ENCODE results near the gene APLP2. TPM values are rescaled to one million over a fixed set of nuclear protein-coding genes. Genes with fewer than 3 reads are reported as not detected.
A peak's percentile ranks its signal among the peaks of the same experiment; 100 is the strongest.
"Not testable (repeated sequence)": the region's sequence is repeated elsewhere in the genome, so short reads cannot be mapped to it uniquely, and the experiment has no call there.

Gene APLP2
- 430 and 522 TPM in 2 replicates for total RNA-seq (2014; rRNA removed; shearing (Covaris generic))
- polyA plus RNA-seq (2014; cell fraction: nucleus; rRNA removed): 318 and 370 TPM in 2 replicates

DNA sequence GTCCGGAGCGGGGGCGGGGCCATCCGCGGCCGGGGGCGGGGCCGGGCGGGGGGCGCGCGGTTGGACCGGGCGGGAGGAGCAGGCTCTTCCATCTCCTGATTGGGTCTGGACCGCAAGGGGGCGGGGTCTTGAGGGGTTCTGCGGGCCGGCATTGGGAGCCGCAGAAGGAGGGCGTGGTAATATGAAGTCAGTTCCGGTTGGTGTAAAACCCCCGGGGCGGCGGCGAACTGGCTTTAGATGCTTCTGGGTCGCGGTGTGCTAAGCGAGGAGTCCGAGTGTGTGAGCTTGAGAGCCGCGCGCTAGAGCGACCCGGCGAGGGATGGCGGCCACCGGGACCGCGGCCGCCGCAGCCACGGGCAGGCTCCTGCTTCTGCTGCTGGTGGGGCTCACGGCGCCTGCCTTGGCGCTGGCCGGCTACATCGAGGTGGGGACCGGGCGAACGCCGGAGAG, at the start of gene APLP2:
TSS of gene APLP2 (plus strand) at position 236 of the 450 bp plus-strand sequence. CDS start at position 320, 84 bp downstream.
- DNase-seq (ENCODE audit: extremely low read depth, low read depth): peak; percentile 96

DNA sequence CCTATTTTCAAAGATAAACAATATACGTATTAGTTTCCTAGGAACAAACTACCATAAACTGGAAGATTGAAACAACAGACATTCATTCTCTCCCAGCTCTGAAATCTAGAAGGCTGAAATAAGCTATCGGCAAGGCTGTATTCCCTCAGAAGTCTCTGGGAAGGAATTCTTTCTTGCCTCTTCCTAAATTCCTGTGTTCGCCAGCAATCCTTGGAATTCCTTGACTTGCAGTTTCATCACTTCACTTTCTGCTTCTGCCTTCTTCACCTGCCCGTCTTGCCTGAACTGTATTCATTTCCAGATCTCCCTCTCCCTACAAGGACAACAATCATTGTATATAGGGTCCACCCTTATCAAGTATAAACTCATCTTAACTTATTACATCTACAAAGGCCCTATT, 49.4 kb upstream of the APLP2 start:
- no peak for DNase-seq (ENCODE audit: extremely low read depth, low read depth)

DNA sequence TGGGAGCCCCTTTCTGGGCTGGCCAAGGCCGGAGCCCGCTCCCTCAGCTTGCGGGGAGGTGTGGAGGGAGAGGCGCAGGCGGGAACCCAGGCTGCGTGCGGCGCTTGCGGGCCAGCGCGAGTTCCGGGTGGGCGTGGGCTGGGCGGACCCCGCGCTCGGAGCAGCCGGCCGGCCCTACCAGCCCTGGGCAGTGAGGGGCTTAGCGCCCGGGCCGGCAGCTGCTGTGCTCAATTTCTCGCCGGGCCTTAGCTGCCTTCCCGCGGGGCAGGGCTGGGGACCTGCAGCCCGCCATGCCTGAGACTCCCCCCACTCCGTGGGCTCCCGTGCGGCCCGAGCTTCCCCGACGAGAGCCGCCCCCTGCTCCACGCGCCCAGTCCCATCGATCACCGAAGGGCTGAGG, 48.1 kb upstream of the APLP2 start:
- DNase-seq (ENCODE audit: extremely low read depth, low read depth): not testable (repeated sequence)

DNA sequence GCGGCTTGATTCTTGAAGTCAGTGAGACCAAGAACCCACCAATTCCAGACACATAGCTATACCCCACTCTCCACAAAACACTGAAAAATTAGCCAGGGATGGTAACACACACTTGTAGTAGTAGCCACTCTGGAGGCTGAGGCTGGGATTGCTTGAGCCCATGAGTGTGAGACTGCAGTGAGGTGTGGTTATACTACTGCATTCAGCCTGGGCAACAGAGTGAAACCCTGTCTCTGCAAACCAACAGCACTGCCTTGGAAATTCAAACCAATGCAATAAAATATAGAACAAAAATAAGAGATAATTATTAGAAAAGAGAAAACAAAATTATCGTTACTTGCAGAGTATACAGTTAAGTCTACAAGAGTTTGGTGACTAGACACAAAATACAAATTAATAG, 46.9 kb upstream of the APLP2 start:
- no peak for DNase-seq (ENCODE audit: extremely low read depth, low read depth)

GRCh38 chr11:130023204-130023603, 46.5 kb upstream of the APLP2 start:
- DNase-seq (ENCODE audit: extremely low read depth, low read depth): no peak

DNA sequence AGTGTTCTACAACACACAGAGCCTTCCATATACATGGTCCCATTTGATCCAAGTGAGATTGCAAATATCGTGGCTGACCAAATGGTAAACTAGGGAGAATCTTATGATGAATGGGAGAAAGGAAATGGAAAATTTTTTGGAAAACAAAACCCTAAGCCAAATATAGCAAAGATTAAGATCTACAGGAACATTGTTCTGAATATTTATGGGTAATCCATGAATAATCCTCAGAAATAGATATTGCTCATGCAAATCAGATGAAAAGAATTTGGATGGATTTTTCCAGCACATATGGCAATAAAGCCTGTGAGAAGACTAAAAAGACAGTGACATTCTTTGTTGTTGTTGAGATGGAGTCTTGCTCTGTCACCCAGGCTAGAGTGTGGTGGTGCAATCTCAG, 45.3 kb upstream of the APLP2 start:
- no peak for DNase-seq (ENCODE audit: extremely low read depth, low read depth)

- DNase-seq (ENCODE audit: extremely low read depth, low read depth): no peak
Measured at GRCh38 chr11:130025371-130025770, 44.3 kb upstream of the APLP2 start.

DNA sequence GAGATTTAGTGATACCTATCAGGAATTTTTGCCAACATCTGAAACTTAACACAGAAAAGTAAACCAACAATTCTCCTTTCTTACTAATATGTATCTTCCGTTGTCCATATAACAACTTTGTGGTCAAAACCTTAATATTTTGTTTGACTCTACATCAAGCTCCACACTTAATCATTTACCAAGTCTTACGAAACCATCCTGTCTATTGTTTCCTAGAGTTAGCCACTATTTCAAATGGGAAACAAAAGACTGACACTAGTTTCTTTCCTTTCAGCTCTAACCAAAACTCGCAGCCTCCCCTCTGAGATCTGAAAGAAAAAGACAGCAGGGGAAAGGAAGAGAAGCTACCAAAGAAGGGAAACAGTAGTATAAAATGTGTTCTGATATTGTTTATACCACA, 40.6 kb upstream of the APLP2 start:
- no peak for DNase-seq (ENCODE audit: extremely low read depth, low read depth)

GRCh38 chr11:130031056-130031455, 38.6 kb upstream of the APLP2 start:
- DNase-seq (ENCODE audit: extremely low read depth, low read depth): no peak

DNA sequence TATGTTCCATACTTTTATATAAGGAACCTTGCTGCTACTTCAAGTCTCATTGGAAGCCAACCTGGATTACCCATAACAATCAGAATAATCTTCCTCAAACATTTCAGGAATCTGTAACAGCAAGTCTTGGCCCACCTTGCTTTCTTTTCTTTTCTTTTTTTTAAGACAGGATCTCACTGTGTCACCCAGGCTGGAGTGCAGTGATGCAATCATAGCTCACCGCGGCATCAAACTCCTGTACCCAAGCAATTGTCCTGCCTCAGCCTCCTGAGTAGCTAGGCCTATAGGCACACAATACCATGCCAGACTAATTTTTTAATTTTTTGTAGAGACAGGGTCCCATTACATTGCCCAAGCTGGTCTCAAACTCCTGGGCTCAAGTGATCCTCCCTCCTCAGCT, 37.7 kb upstream of the APLP2 start:
- DNase-seq (ENCODE audit: extremely low read depth, low read depth): no peak

- DNase-seq (ENCODE audit: extremely low read depth, low read depth): no peak
Measured at GRCh38 chr11:130032931-130033330, 36.8 kb upstream of the APLP2 start.

- no peak for DNase-seq (ENCODE audit: extremely low read depth, low read depth)
Measured at GRCh38 chr11:130034236-130034635, 35.5 kb upstream of the APLP2 start.

DNA sequence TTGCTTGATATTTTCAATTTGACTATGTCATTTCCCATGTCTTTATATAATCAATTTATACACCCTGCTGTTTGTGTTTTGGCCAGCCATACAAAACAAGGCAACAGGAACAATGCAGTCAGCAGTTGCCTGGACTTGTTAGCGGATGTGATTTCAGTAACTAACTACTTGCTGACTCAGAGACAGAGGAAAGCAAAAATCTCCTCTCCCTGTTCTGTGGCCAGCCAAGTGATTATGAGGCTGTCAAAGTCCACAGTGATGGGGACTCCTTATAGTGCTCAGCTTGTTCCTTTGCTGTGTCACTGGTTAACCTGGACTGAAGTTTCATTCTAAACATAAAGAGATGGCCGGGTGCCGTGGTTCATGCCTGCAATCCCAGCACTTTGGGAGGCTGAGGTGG, 32.6 kb upstream of the APLP2 start:
- DNase-seq (ENCODE audit: extremely low read depth, low read depth): no peak

DNA sequence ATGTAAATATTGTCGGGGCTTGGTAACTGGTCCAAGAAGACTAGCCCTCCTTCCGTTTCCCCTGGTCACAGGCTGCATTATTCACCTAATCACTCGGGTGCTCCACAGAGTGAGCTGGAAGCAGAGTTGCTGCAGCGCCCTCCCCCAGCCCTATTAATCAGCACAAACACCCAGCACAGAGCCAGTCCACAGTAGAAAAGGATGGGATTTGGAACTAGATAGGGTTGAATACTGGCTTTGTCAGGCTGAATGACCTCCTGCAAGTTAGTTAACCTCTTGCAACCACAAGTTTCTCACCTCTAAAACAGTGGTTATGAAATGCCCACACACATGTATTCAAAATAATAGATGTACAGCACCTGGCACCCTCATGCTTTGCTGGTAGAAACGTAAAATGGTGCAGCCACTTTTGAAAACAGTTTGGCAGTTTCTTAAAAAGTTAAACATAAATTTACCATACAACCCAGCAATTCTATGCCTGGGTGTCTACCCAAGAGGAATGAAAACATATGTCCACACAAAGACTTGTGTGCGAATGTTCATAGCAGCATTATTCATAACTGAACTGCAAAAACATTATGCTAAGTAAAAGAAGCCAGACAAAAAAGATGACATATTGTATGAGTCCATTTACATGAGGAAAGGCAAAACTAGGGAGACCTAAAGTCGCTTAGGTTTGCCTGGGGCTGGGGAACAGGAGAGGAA, 31.7 kb upstream of the APLP2 start:
- no peak for DNase-seq (ENCODE audit: extremely low read depth, low read depth)

DNA sequence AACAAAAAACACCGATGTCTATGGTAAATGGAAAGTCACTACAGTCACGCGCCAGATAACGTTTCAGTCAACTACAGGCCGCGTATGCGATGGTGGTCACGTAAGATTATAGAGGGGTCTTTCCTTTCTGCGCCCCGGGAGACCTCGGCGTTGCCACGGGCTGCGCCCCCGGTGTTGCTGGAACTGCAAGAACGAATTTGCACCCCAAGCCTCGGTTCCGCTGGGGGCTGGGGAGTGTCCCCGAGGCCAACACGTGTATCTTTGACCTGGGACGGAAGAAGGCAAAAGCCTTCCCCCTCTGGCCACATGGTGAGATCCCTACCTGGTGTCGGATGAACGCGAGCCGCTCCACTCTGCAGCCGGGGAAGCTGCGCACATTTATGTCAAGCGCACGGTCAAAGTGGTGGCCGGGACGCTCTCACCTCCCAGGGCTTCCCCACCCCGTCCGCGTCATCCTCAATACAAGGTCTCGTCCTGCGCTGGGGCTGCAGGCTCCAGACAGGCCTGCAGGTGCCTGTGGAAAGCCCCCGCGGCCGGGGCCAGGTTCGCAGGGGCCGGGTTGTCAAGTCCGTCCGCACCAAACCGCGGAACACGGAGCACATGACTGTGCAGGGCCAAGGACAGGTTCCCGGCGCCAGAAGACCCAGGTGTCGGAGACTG, 29.3 kb upstream of the APLP2 start:
- DNase-seq (ENCODE audit: extremely low read depth, low read depth): no peak

DNA sequence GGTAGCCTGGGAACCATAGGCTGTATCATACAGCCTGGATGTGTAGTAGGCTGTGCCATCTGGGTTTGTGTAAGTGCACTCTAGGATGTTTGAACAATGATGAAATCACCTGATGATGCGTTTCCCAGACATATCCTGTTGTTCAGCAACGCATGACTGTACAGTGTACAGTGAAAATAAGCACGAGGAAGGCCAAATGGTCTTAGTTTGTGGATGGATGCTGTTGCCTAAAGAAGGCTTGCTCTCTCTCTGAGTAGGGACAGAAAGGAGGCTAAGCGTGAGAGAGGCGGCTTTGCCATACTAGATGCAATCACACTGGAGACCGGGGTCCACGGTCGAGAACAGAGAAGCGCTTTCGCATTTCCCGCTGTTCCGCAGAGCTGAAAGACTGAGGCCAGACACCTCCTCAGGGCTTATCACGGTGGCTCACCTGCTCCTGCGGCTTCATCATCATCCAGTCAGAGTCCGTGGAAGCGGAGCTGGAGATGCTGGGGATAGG, 27.6 kb upstream of the APLP2 start:
- peak; percentile 52 for DNase-seq (ENCODE audit: extremely low read depth, low read depth)

- no peak for DNase-seq (ENCODE audit: extremely low read depth, low read depth)
Measured at GRCh38 chr11:130043575-130043974, 26.1 kb upstream of the APLP2 start.

DNA sequence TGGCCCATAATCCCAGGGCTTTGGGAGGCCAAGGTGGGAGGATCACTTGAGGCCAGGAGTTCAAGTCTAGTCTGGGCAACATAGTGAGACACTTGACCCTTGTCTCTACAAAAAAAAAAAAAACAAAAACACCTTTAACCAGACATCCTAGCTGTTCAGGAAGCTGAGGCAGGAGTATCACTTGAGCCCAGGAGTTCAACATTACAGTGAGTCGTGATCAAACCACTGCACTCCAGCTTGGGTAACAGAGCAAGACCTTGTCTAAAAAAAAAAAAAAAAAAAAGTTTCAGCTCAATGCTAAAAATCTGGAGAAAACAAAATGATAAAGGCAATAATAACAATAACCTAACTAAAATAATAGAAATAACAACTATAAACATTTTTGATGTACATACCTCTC, 22.6 kb upstream of the APLP2 start:
- no peak for DNase-seq (ENCODE audit: extremely low read depth, low read depth)

- no peak for DNase-seq (ENCODE audit: extremely low read depth, low read depth)
Measured at GRCh38 chr11:130049328-130049771, 20.3 kb upstream of the APLP2 start.

DNA sequence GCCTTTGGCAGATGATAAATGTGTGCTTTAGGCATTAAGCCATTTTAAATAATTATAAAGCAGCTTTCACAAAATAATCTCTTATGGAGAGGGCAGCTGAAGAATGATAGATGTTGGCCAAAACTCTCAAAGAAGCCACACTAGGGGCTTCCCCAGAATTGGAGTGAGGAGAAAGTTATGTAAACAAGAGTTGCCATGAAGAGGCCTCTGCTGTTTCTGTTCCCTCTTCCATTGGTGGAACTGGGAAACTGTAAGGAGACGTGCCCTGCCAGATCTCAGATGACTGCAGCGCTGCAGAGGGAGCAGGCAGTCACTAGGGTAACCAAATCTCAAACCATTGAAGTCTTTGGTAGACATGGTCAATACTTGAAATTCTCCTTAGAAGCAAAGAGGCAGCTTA, 19.4 kb upstream of the APLP2 start:
- no peak for DNase-seq (ENCODE audit: extremely low read depth, low read depth)

DNA sequence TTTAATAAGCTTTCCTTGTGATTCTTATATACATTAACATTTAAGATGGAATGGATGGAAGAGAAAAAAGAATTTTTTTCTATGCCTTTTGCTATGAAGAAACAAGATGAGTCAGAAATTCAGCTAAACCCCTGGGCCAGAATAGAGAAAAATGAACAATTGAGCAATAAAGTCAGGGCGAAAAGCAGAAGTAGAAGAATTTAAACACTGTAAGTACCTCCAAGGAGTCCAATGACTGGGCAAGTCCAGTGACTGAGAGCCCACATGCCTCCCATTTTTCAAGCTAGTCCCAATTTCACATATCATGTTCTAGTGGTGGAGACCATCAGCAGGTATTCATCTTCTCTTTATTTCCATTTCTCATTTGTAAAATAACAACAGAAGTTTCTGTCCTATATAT, 18.6 kb upstream of the APLP2 start:
- DNase-seq (ENCODE audit: extremely low read depth, low read depth): no peak

- DNase-seq (ENCODE audit: extremely low read depth, low read depth): no peak
Measured at GRCh38 chr11:130052567-130052966, 17.1 kb upstream of the APLP2 start.
